AG09319 (cell line): ENCODE measurements around the gene PPP2R3A.

Experiments used
- DNase-seq: peaks from one replicate; pipeline ENCODE4 v3.0.0-alpha.2; 2010; ENCODE audit warnings: low read depth; ENCODE audit errors: extremely low read depth
- CTCF ChIP-seq: IDR thresholded peaks from 2 replicates; pipeline ENCODE4 v1.5.1; 2011; ENCODE audit warnings: low read depth, mild to moderate bottlenecking, inconsistent platforms, low read length, moderate library complexity

Gene PPP2R3A

GRCh38 chr3:135964160-135964955, 1.2 kb upstream of the PPP2R3A start:
- no peak for TF ChIP-seq CTCF

GRCh38 chr3:135965129-135965505, 411 bp upstream of the PPP2R3A start:
- TF ChIP-seq CTCF, result no peak
- no peak for DNase-seq

More at GRCh38 chr3:135964160-135964955, 1.2 kb upstream of the PPP2R3A start:
- DNase-seq, result no peak

- TF ChIP-seq CTCF, result no peak
- DNase-seq, result no peak
Measured at GRCh38 chr3:135966271-135966961, 888 bp downstream of the PPP2R3A start.

GRCh38 chr3:135966962-135967274, 1.4 kb downstream of the PPP2R3A start:
- no peak for DNase-seq
- no peak for TF ChIP-seq CTCF

GRCh38 chr3:135967867-135968266, 2.3 kb downstream of the PPP2R3A start:
- TF ChIP-seq CTCF, result no peak
- no peak for DNase-seq

- no peak for DNase-seq
- no peak for TF ChIP-seq CTCF
Measured at GRCh38 chr3:135970506-135971116, 5.1 kb downstream of the PPP2R3A start.

- no peak for DNase-seq
- no peak for TF ChIP-seq CTCF
Measured at GRCh38 chr3:135973841-135974240, 8.3 kb downstream of the PPP2R3A start.
